Measurements from ENCODE around the gene SEMA5B.

DNA sequence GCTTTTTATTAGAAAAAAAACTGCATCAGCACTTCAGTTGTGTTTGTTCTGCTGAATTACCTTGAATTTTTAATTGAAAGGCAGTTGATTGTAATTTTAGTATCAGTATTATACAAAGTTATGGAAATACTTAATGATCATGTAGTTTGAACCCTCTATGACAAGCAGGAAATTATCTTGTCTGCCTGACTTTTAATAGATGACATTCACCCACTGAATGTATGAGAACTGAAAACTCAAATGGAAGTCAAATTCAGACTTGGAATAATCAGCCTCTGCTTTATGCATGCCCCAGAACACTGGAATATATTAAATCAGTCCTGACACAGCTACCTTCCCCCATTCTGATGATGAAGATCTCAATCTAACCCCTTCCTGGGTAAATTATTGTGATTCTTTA lies 159.2 kb downstream of the SEMA5B start:
- TF ChIP-seq, protein P1, sequence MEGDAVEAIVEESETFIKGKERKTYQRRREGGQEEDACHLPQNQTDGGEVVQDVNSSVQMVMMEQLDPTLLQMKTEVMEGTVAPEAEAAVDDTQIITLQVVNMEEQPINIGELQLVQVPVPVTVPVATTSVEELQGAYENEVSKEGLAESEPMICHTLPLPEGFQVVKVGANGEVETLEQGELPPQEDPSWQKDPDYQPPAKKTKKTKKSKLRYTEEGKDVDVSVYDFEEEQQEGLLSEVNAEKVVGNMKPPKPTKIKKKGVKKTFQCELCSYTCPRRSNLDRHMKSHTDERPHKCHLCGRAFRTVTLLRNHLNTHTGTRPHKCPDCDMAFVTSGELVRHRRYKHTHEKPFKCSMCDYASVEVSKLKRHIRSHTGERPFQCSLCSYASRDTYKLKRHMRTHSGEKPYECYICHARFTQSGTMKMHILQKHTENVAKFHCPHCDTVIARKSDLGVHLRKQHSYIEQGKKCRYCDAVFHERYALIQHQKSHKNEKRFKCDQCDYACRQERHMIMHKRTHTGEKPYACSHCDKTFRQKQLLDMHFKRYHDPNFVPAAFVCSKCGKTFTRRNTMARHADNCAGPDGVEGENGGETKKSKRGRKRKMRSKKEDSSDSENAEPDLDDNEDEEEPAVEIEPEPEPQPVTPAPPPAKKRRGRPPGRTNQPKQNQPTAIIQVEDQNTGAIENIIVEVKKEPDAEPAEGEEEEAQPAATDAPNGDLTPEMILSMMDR (conservative IDR thresholded peaks at IDR 0.05; ENCODE audit: low read depth, low read length), result no peak
- TF ChIP-seq, protein P2, sequence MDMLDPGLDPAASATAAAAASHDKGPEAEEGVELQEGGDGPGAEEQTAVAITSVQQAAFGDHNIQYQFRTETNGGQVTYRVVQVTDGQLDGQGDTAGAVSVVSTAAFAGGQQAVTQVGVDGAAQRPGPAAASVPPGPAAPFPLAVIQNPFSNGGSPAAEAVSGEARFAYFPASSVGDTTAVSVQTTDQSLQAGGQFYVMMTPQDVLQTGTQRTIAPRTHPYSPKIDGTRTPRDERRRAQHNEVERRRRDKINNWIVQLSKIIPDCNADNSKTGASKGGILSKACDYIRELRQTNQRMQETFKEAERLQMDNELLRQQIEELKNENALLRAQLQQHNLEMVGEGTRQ (IDR thresholded peaks at IDR 0.05; ENCODE audit: low read depth, low read length), result no peak
- TF ChIP-seq POLR2A (IDR thresholded peaks at IDR 0.05; ENCODE audit: low read depth, low read length) (no peak), MXI1 (IDR thresholded peaks at IDR 0.05; ENCODE audit: borderline replicate concordance, low read depth, low read length) (no peak), CHD1 (IDR thresholded peaks at IDR 0.05; ENCODE audit: low read depth, low read length) (no peak), CEBPB (IDR thresholded peaks at IDR 0.05; ENCODE audit: low read depth, low read length) (no peak), RFX5 (IDR thresholded peaks at IDR 0.05; ENCODE audit: low read depth, low read length) (no peak), SMC3 (IDR thresholded peaks at IDR 0.05; ENCODE audit: low read depth, low read length) (no peak), RAD21 (IDR thresholded peaks at IDR 0.05; ENCODE audit: low read length) (no peak), RCOR1 (IDR thresholded peaks at IDR 0.05; ENCODE audit: insufficient replicate concordance, low read length) (no peak), MAZ (IDR thresholded peaks at IDR 0.05; ENCODE audit: borderline replicate concordance, low read depth, low read length) (no peak)
- TF ChIP-seq, protein P3, sequence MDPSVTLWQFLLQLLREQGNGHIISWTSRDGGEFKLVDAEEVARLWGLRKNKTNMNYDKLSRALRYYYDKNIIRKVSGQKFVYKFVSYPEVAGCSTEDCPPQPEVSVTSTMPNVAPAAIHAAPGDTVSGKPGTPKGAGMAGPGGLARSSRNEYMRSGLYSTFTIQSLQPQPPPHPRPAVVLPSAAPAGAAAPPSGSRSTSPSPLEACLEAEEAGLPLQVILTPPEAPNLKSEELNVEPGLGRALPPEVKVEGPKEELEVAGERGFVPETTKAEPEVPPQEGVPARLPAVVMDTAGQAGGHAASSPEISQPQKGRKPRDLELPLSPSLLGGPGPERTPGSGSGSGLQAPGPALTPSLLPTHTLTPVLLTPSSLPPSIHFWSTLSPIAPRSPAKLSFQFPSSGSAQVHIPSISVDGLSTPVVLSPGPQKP (IDR thresholded peaks at IDR 0.05; ENCODE audit: borderline replicate concordance, low read depth, low read length), result no peak

Measured in IMR-90 (cell line).